Heart left ventricle (tissue), 16 donors: ENCODE measurements around the gene PROSER1. TPM values are rescaled to one million over a fixed set of nuclear protein-coding genes. Genes with fewer than 3 reads are reported as not detected.
A peak's percentile ranks its signal among the peaks of the same experiment; 100 is the strongest.

Source experiments
- ATAC-seq, 4 donors: fragments of 200-7000 bp; cut with Tn5 transposase; one replicate each; pipeline ENCODE4 v1.9.1; 2020 to 2022; ENCODE audit warnings: moderate library complexity in 4 of 4, mild to moderate bottlenecking in 3 of 4, moderate number of reproducible peaks in 1 of 4
- DNase-seq, 5 donors: peaks; one replicate each; pipeline ENCODE4 v3.0.0-alpha.2; 2020
- H3K27ac ChIP-seq, 12 donors: fragments of 200-600 bp; sonication (generic) in 4 of 12; one replicate each; pipeline versions ENCODE4 v1.5.0 to v1.8.0; 2016 to 2022; ENCODE audit warnings: mild to moderate bottlenecking in 2 of 12
- H3K27me3 ChIP-seq, 9 donors: fragments of 200-600 bp; sonication (generic) in 2 of 9; one replicate each; pipeline versions ENCODE4 v1.5.1 to v1.8.0; 2016 to 2022; ENCODE audit warnings: mild to moderate bottlenecking in 3 of 9
- H3K36me3 ChIP-seq, 9 donors: fragments of 200-600 bp; sonication (generic) in 2 of 9; one replicate each; pipeline versions ENCODE4 v1.5.0 to v1.8.0; 2018 to 2022; ENCODE audit warnings: mild to moderate bottlenecking in 2 of 9
- H3K4me1 ChIP-seq, 12 donors: fragments of 200-600 bp; sonication (generic) in 4 of 12; one replicate each; pipeline versions ENCODE4 v1.5.0 to v1.8.0; 2016 to 2022; ENCODE audit warnings: mild to moderate bottlenecking in 3 of 12
- H3K4me3 ChIP-seq, 12 donors: fragments of 200-600 bp; sonication (generic) in 4 of 12; one replicate each; pipeline versions ENCODE4 v1.5.0 to v1.8.0; 2017 to 2022; ENCODE audit warnings: mild to moderate bottlenecking in 9 of 12, moderate library complexity in 4 of 12
- H3K9me3 ChIP-seq, 12 donors: fragments of 200-600 bp; sonication (generic) in 4 of 12; one replicate each; pipeline versions ENCODE4 v1.5.0 to v1.8.0; 2016 to 2022; ENCODE audit warnings: mild to moderate bottlenecking in 1 of 12
- POLR2A ChIP-seq, 2 donors: fragments of 450-650 bp; IDR thresholded peaks; one replicate each; pipeline ENCODE4 v1.6.1; 2017; ENCODE audit warnings: antibody characterized with exemption in 2 of 2, mild to moderate bottlenecking in 2 of 2, moderate library complexity in 2 of 2
- WGBS, 4 donors: extraction: QIAGEN DNeasy Blood & Tissue Kit in 2 of 4; methylation state at CpG; one replicate each; pipeline versions ENCODE4 v1.1.5 to v1.1.7; 2013 to 2018; 5-methylcytosine and 5-hydroxymethylcytosine counted together
- intact Hi-C, 10 donors: fragments of 100-400 bp; cut with DNase I; formaldehyde crosslinking; loops; one replicate each; pipeline versions ENCODE4 v1.11.1 to v1.14.2; 2022
- polyA plus RNA-seq, 2 donors: library from polyadenylated mRNA; stranded (reverse); fragments of 200-250 nt; gene quantifications; one replicate each; pipeline ENCODE4 v1.2.3, GENCODE V29; 2013
- total RNA-seq, 9 donors: library from RNA; depleted of rRNA in 2 of 9; stranded (reverse); fragments of >200 nt in 2 of 9; fragmentation: NEBNext Ultra II Directional in 3 of 9; extraction: Animal tissue kit (Norgen Biotek cat#: 25700) in 3 of 9; gene quantifications; one replicate each; pipeline versions ENCODE4 v1.1.0 to v1.2.4, GENCODE V29; 2016 to 2023
- TF ChIP-seq, protein P1 (sequence below), 12 donors: fragments of 200-600 bp; sonication (generic) in 4 of 12; IDR thresholded peaks; one replicate each; pipeline versions ENCODE4 v1.5.0 to v1.8.0; 2018 to 2022; ENCODE audit warnings: antibody characterized with exemption in 12 of 12, mild to moderate bottlenecking in 5 of 12
- donor health status: ischemic (EF 13 %, LVEDD 7.1; RV severe dilation, severe dysfunction).
- donor health status: healthy with polysubstance abuse.
- donor health status: DM: no; HTN: yes; CAD: no.
- donor health status: DM: no; HTN: no; CAD: no.
- donor health status: ischemic (EF 25% LVEDD 6.9; RV normal size, moderate dysfunction).
- donor health status: ischemic (EF 25% LVEDD 5.7; RV mildly dilated, moderate dysfunction).
- donor health status: healthy.
- donor health status: DM: yes; HTN: yes; CAD: no.
- donor health status: ischemic (EF 35%, LVEDD 5.7; RV mildly dilated, moderate dysfunction).
- donor health status: nonischemic (EF 11% LVEDD 7.7; RV severe dilation, severe dysfunction).
- donor health status: DM: yes; HTN: yes; CAD: no.
- donor health status: PGD.
- donor health status: ischemic (EF 29% LVEDD 5.4; RV normal size, mild dysfunction).
- donor health status: nonischemic (EF 23%, LVEDD 6.1; RV moderate dilation, normal function).

Gene PROSER1
- total and polyA plus RNA-seq, 11 donors = 7.8 to 22.2 (median 15.5) TPM

- DNase-seq (no peak), ATAC-seq (no peak)
- H3K27me3 ChIP-seq = no peaks in the 10 kb centered on the region
- H3K27ac ChIP-seq = no peak overlapping the region
- no peak overlapping the region for H3K4me3 ChIP-seq
- H3K9me3 ChIP-seq = peaks cover 0 to 22% (median 3%) of the 10 kb centered on the region in 12 donors
- TF ChIP-seq, protein P1, sequence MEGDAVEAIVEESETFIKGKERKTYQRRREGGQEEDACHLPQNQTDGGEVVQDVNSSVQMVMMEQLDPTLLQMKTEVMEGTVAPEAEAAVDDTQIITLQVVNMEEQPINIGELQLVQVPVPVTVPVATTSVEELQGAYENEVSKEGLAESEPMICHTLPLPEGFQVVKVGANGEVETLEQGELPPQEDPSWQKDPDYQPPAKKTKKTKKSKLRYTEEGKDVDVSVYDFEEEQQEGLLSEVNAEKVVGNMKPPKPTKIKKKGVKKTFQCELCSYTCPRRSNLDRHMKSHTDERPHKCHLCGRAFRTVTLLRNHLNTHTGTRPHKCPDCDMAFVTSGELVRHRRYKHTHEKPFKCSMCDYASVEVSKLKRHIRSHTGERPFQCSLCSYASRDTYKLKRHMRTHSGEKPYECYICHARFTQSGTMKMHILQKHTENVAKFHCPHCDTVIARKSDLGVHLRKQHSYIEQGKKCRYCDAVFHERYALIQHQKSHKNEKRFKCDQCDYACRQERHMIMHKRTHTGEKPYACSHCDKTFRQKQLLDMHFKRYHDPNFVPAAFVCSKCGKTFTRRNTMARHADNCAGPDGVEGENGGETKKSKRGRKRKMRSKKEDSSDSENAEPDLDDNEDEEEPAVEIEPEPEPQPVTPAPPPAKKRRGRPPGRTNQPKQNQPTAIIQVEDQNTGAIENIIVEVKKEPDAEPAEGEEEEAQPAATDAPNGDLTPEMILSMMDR (IDR thresholded peaks at IDR 0.05) = no peak
- TF ChIP-seq POLR2A (IDR thresholded peaks at IDR 0.05) = no peak
- intact Hi-C loops = no loop called here
- 41 to 52% (median 47%) methylated on average over 2 of the region's 2 CpGs for WGBS, 4 donors
- H3K36me3 ChIP-seq = no peaks in the 10 kb centered on the region
- H3K4me1 ChIP-seq = no peaks in the 10 kb centered on the region
Observed at GRCh38 chr13:38980750-38981078, 57.2 kb downstream of the PROSER1 start.

DNA sequence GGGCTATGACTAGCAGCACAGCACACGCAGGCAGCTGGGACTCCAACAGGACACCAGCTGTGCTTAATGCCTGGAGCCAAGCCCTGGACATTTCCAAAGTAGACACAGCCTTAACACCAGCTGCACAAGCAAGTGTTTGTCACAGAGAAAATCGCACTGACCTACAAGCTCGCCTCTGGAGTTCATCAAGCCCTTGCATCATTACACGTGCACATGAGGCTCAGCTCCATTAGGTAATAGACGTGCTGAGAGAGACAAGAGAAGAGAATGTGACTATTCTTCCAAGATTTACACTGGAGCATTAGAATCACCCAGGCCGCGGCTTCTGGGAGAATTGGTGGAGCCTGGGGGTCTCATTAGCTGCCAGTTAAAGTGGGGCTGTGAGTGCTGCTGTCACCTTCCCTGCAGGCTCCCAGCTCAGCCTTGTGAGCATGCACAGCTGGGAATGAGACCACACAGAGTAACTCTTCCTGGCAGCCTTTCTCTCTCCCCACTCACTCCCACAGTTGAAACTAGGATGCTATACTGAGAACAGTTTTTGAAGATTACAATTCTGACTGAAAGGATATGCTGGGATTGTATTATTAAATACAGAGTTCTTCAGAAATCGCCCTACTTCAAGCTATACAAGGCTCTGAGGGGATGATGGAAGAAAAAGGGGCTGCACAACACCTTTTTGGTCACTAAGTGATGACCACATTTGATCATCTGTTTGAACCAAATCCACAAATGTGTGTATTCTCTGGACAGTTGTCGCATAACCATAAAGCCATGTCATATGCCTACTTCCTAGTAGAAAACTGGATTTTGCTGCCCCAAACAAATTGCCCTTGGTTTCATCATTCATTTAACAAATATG lies 57.8 kb downstream of the PROSER1 start:
- Histone ChIP-seq H3K27me3 (no peaks in the 10 kb centered on the region), H3K4me3 (no peak overlapping the region), H3K36me3 (no peaks in the 10 kb centered on the region), H3K4me1 (no peaks in the 10 kb centered on the region), H3K9me3 (peaks cover 0 to 22% (median 3%) of the 10 kb centered on the region in 12 donors), H3K27ac (peak overlapping the region in 2 of 12 donors; percentile 3 to 13)
- peak in 4 of 5 donors; percentile 57 to 76 (median 60) for DNase-seq
- WGBS, 4 donors = 46 to 56% (median 52%) methylated on average over 9 of the region's 9 CpGs
- peak; percentile 86 to 97 (median 92) for ATAC-seq
- TF ChIP-seq, protein P1 (IDR thresholded peaks at IDR 0.05) = no peak
- no peak for TF ChIP-seq POLR2A (IDR thresholded peaks at IDR 0.05)
- intact Hi-C loops = no loop called here

DNA sequence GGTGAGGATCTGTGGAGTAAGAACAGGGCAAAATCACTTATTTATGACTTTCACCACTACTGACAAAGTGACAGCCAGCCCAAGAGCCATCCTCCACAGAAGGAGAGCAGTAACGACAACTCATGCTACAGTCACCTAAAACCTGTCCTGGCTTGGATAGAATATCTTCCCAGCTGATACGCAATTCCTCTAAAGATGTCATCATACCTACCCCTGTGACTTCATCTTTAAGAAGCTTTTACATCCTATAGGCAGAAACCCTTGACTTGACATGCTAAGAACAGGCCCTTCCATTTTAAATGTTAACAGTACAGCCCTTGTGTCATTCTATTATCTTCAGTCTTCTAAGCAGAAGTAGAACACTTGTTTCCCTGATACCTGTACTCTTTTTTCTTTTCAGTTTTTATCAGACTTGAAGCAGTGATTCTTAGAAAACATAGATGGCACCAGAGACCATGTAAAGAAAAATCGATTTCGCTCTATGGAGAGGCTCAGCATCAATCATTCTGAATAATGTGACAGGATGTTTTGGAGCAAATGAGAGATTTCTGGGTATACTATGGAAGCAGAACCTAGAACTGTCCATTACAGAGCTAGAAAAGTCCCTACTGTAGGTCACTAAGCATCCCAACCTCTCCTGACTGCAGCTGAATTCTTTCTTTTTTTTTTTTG lies 67.4 kb downstream of the PROSER1 start:
- H3K9me3 ChIP-seq = no peaks in the 10 kb centered on the region
- no peaks in the 10 kb centered on the region for H3K4me1 ChIP-seq
- no peaks in the 10 kb centered on the region for H3K36me3 ChIP-seq
- H3K27me3 ChIP-seq = peaks cover 0 to 3% (median 0%) of the 10 kb centered on the region in 9 donors
- no peak overlapping the region for H3K4me3 ChIP-seq
- no peak for DNase-seq
- intact Hi-C loops = no loop called here
- no peak overlapping the region for H3K27ac ChIP-seq
- ATAC-seq = no peak
- TF ChIP-seq, protein P1 (IDR thresholded peaks at IDR 0.05) = peak in 1 of 12 donors; percentile 15
- TF ChIP-seq POLR2A (IDR thresholded peaks at IDR 0.05) = no peak
- WGBS, 4 donors = 78 to 92% (median 85%) methylated on average over 4 of the region's 4 CpGs

DNA sequence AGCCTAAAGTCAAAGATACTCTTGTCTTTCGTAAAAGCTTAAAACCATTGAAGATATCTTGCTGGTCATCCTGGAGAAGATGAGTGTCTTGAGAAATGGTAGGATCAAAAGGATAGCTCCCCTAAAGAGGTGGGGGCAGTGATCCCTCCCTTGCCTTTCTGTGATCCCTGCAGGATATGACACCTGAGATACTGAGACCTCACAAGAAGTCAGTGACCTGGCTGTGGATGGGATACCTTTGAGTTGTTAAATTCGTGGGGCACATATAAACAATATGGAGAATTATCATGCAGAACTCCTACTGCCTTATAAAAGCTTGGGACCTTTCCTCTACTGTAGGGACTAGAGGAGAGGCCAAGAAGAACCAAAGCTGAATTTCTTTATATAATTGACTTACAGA lies 68.7 kb downstream of the PROSER1 start:
- H3K27ac ChIP-seq = no peak overlapping the region
- peaks cover 0 to 3% (median 0%) of the 10 kb centered on the region in 9 donors for H3K27me3 ChIP-seq
- ATAC-seq (no peak), DNase-seq (no peak)
- no peaks in the 10 kb centered on the region for H3K9me3 ChIP-seq
- H3K4me3 ChIP-seq = no peak overlapping the region
- intact Hi-C loops = no loop called here
- WGBS, 4 donors = 52 to 63% (median 58%) methylated on average over 2 of the region's 2 CpGs
- H3K36me3 ChIP-seq = no peaks in the 10 kb centered on the region
- no peaks in the 10 kb centered on the region for H3K4me1 ChIP-seq
- TF ChIP-seq, protein P1 (IDR thresholded peaks at IDR 0.05) = no peak
- TF ChIP-seq POLR2A (IDR thresholded peaks at IDR 0.05) = no peak
